B cell (primary cell): ENCODE data around the gene PCDH1.

Experiments used
- CTCF ChIP-seq: fragments of 200-600 bp; IDR thresholded peaks from one replicate; pipeline ENCODE4 v1.8.0; 2022; ENCODE audit warnings: antibody characterized with exemption, mild to moderate bottlenecking
- EZH2 ChIP-seq: IDR thresholded peaks from 2 replicates; pipeline ENCODE4 v1.6.1; 2012; ENCODE audit warnings: borderline replicate concordance, low read depth, mild to moderate bottlenecking, moderate library complexity, low read length; ENCODE audit not compliant: insufficient read depth, poor library complexity, severe bottlenecking

- peak; percentile 72 for TF ChIP-seq CTCF
- no peak for TF ChIP-seq EZH2
Measured at GRCh38 chr5:141811287-141812155, 66.7 kb downstream of the PCDH1 start.
